ENCODE results near the gene CNTN1.

The CNTN1 gene

GRCh38 chr12:40792792-40793386 lies 100.7 kb downstream of the CNTN1 start:
- TF ChIP-seq FOXM1 (IDR thresholded peaks at IDR 0.05; ENCODE audit: borderline replicate concordance) (no peak), SP1 (IDR thresholded peaks at IDR 0.05) (no peak), ARNT (IDR thresholded peaks at IDR 0.05) (no peak), TARDBP (IDR thresholded peaks at IDR 0.05) (no peak), SUZ12 (IDR thresholded peaks at IDR 0.05) (no peak), FOXK2 (IDR thresholded peaks at IDR 0.05) (no peak), L3MBTL2 (conservative IDR thresholded peaks at IDR 0.05) (no peak), ELF4 (IDR thresholded peaks at IDR 0.05) (no peak), PKNOX1 (IDR thresholded peaks at IDR 0.05) (no peak), BHLHE40 (IDR thresholded peaks at IDR 0.05; ENCODE audit: borderline replicate concordance) (no peak), FOXA1 (IDR thresholded peaks at IDR 0.05) (no peak), HDGF (IDR thresholded peaks at IDR 0.05; ENCODE audit: borderline replicate concordance) (no peak), CTBP1 (IDR thresholded peaks at IDR 0.05; ENCODE audit: borderline replicate concordance) (no peak), NFRKB (IDR thresholded peaks at IDR 0.05) (no peak), ZNF384 (IDR thresholded peaks at IDR 0.05) (no peak), LEF1 (IDR thresholded peaks at IDR 0.05; ENCODE audit: borderline replicate concordance) (no peak)
- DNase-seq (ENCODE audit: extremely low spot score) = no peak
- ChIA-PET CTCF (no interaction called here), POLR2A (no interaction called here)

- TF ChIP-seq TARDBP (IDR thresholded peaks at IDR 0.05) = no peak
- TF ChIP-seq L3MBTL2 (conservative IDR thresholded peaks at IDR 0.05) = no peak
- TF ChIP-seq LEF1 (IDR thresholded peaks at IDR 0.05; ENCODE audit: borderline replicate concordance) = no peak
- TF ChIP-seq SP1 (IDR thresholded peaks at IDR 0.05) = no peak
- TF ChIP-seq FOXA1 (IDR thresholded peaks at IDR 0.05) = no peak
- no peak for TF ChIP-seq FOXM1 (IDR thresholded peaks at IDR 0.05; ENCODE audit: borderline replicate concordance)
- TF ChIP-seq ARNT (IDR thresholded peaks at IDR 0.05) = no peak
- ChIA-PET POLR2A (no interaction called here), CTCF (no interaction called here)
- no peak for DNase-seq (ENCODE audit: extremely low spot score)
These were observed 101.2 kb downstream of the CNTN1 start for GRCh38 chr12:40793471-40793870.

GRCh38 chr12:40794087-40794486 lies 101.8 kb downstream of the CNTN1 start:
- no peak for DNase-seq (ENCODE audit: extremely low spot score)
- ChIA-PET CTCF (no interaction called here), POLR2A (no interaction called here)
- no peak for TF ChIP-seq LEF1 (IDR thresholded peaks at IDR 0.05; ENCODE audit: borderline replicate concordance)
- no peak for TF ChIP-seq BHLHE40 (IDR thresholded peaks at IDR 0.05; ENCODE audit: borderline replicate concordance)
- no peak for TF ChIP-seq SUZ12 (IDR thresholded peaks at IDR 0.05)
- TF ChIP-seq ARNT (IDR thresholded peaks at IDR 0.05) = no peak
- TF ChIP-seq CTBP1 (IDR thresholded peaks at IDR 0.05; ENCODE audit: borderline replicate concordance) = no peak
- TF ChIP-seq FOXA1 (IDR thresholded peaks at IDR 0.05) = no peak
- no peak for TF ChIP-seq HDGF (IDR thresholded peaks at IDR 0.05; ENCODE audit: borderline replicate concordance)
- TF ChIP-seq PKNOX1 (IDR thresholded peaks at IDR 0.05) = no peak
- TF ChIP-seq FOXM1 (IDR thresholded peaks at IDR 0.05; ENCODE audit: borderline replicate concordance) = no peak
- TF ChIP-seq L3MBTL2 (conservative IDR thresholded peaks at IDR 0.05) = no peak
- TF ChIP-seq ELF4 (IDR thresholded peaks at IDR 0.05) = no peak
- no peak for TF ChIP-seq TARDBP (IDR thresholded peaks at IDR 0.05)
- no peak for TF ChIP-seq NFRKB (IDR thresholded peaks at IDR 0.05)
- TF ChIP-seq FOXK2 (IDR thresholded peaks at IDR 0.05) = no peak
- no peak for TF ChIP-seq ZNF384 (IDR thresholded peaks at IDR 0.05)
- no peak for TF ChIP-seq SP1 (IDR thresholded peaks at IDR 0.05)

- no peak for DNase-seq (ENCODE audit: extremely low spot score)
- TF ChIP-seq SUZ12 (IDR thresholded peaks at IDR 0.05) (no peak), ELF4 (IDR thresholded peaks at IDR 0.05) (no peak), FOXA1 (IDR thresholded peaks at IDR 0.05) (no peak), L3MBTL2 (conservative IDR thresholded peaks at IDR 0.05) (no peak), CTBP1 (IDR thresholded peaks at IDR 0.05; ENCODE audit: borderline replicate concordance) (no peak), PKNOX1 (IDR thresholded peaks at IDR 0.05) (no peak), NFRKB (IDR thresholded peaks at IDR 0.05) (no peak), HDGF (IDR thresholded peaks at IDR 0.05; ENCODE audit: borderline replicate concordance) (no peak), SP1 (IDR thresholded peaks at IDR 0.05) (no peak), ZNF384 (IDR thresholded peaks at IDR 0.05) (no peak), ARNT (IDR thresholded peaks at IDR 0.05) (no peak), FOXM1 (IDR thresholded peaks at IDR 0.05; ENCODE audit: borderline replicate concordance) (no peak), TARDBP (IDR thresholded peaks at IDR 0.05) (no peak), LEF1 (IDR thresholded peaks at IDR 0.05; ENCODE audit: borderline replicate concordance) (no peak), FOXK2 (IDR thresholded peaks at IDR 0.05) (no peak), BHLHE40 (IDR thresholded peaks at IDR 0.05; ENCODE audit: borderline replicate concordance) (no peak)
- POLR2A ChIA-PET = no interaction called here
- CTCF ChIA-PET = no interaction called here
These were observed 108.8 kb downstream of the CNTN1 start for GRCh38 chr12:40801082-40801481.

- TF ChIP-seq FOXA1 (IDR thresholded peaks at IDR 0.05) (no peak), HDGF (IDR thresholded peaks at IDR 0.05; ENCODE audit: borderline replicate concordance) (no peak), PKNOX1 (IDR thresholded peaks at IDR 0.05) (no peak), FOXK2 (IDR thresholded peaks at IDR 0.05) (no peak), LEF1 (IDR thresholded peaks at IDR 0.05; ENCODE audit: borderline replicate concordance) (no peak), ELF4 (IDR thresholded peaks at IDR 0.05) (no peak), NFRKB (IDR thresholded peaks at IDR 0.05) (no peak), L3MBTL2 (conservative IDR thresholded peaks at IDR 0.05) (no peak), SUZ12 (IDR thresholded peaks at IDR 0.05) (no peak), SP1 (IDR thresholded peaks at IDR 0.05) (no peak), ZNF384 (IDR thresholded peaks at IDR 0.05) (no peak), FOXM1 (IDR thresholded peaks at IDR 0.05; ENCODE audit: borderline replicate concordance) (no peak), ARNT (IDR thresholded peaks at IDR 0.05) (no peak), BHLHE40 (IDR thresholded peaks at IDR 0.05; ENCODE audit: borderline replicate concordance) (no peak), CTBP1 (IDR thresholded peaks at IDR 0.05; ENCODE audit: borderline replicate concordance) (no peak)
- DNase-seq (ENCODE audit: extremely low spot score) = no peak
- ChIA-PET POLR2A (no interaction called here), CTCF (no interaction called here)
These were observed 109.6 kb downstream of the CNTN1 start for GRCh38 chr12:40801861-40802260.

All from HEK293T (cell line).